ENCODE data around the gene MAG.

MAG gene

DNA sequence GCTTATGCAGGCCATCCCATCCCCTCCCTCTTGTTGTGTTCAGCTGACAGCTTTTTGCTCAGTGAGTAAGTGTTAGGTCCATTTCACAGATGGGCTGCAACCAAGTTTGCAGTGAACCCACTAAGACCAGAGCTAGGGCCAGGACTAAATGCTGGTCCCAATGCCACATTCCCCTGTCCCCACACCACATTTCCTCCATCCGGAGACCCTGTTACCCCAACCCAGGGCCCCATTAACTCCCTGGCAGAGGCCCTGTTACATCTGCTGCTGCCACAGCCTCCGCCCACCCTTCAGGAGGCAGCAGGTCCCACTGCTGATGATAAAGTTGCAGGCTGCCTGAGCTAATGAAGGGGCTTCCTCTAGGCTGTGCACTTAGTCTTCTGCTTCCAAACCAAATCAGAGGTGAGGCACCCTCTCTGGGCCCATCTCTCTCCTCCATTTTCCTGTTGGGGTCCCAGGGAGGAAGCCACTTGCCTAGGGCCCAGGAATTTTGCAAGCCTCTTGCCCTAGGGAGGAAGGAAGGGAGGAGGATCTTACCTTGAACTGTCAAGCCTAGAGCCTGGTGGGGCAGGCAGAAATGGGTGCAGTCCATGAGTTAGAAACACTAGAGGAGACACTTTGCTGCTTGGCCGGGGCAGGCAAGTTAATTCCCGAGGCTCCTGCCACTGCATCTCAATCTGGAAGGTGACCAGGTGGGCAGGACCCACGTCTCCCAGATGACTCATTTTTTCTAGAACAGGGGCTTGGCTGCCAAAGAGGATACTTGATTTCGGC lies 26.6 kb upstream of the MAG start:
- DNase-seq (ENCODE audit: low read depth): no peak

DNA sequence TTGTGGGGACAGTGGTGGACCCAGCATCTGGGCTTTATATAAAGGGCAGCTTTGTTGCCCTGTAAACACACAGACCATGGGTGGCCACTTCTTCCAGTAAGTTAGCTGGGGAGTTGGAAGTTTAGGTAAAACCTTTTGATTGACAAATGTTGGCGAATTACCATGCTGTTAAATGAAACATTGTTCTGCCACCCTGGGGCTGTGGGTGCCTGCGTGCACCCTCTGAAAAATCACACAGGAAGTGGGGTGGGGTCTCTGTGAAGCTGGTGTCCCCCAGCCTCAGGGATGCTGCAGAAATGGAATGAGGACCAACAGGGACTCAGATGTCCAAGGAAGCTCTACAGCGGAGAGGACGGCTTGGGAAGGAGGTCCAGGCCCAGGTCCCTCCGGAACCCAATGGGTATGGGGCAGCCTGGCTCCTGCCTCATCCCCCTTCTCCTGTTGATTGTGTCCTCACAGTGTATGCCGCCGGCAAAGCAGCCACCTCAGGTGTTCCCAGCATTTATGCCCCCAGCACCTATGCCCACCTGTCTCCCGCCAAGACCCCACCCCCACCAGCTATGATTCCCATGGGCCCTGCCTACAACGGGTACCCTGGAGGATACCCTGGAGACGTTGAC lies 26.0 kb upstream of the MAG start:
- DNase-seq (ENCODE audit: low read depth): no peak

DNA sequence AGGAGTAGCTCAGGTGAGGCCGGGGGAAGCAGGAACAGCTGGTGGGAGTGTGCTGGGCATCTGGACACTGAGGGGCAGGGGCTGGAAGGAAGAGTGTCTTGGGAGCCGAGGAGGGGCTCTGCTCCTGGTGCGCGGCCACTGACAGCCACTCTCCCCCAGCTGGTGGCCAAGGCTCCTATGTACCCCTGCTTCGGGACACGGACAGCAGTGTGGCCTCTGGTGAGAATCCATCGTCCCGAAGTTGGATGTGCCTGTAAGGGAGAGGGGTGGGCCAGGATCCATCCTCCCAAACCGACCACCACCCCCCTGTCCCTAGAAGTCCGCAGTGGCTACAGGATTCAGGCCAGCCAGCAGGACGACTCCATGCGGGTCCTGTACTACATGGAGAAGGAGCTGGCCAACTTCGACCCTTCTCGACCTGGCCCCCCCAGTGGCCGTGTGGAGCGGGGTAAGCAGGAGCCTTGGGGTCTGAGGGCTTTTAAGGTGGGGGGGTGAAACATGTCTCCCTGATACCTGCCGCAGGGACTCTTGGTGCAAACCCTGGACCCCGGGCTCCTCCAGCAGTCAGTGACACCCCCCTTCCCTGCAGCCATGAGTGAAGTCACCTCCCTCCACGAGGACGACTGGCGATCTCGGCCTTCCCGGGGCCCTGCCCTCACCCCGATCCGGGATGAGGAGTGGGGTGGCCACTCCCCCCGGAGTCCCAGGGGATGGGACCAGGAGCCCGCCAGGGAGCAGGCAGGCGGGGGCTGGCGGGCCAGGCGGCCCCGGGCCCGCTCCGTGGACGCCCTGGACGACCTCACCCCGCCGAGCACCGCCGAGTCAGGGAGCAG lies 25.2 kb upstream of the MAG start:
- DNase-seq (ENCODE audit: low read depth): no peak

DNA sequence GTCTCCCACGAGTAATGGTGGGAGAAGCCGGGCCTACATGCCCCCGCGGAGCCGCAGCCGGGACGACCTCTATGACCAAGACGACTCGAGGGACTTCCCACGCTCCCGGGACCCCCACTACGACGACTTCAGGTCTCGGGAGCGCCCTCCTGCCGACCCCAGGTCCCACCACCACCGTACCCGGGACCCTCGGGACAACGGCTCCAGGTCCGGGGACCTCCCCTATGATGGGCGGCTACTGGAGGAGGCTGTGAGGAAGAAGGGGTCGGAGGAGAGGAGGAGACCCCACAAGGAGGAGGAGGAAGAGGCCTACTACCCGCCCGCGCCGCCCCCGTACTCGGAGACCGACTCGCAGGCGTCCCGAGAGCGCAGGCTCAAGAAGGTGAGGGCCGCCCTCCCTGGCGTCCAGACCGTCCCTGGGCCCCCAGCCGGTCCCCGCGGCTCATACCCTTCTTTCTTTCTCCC lies 24.6 kb upstream of the MAG start:
- DNase-seq (ENCODE audit: low read depth): peak; percentile 42

DNA sequence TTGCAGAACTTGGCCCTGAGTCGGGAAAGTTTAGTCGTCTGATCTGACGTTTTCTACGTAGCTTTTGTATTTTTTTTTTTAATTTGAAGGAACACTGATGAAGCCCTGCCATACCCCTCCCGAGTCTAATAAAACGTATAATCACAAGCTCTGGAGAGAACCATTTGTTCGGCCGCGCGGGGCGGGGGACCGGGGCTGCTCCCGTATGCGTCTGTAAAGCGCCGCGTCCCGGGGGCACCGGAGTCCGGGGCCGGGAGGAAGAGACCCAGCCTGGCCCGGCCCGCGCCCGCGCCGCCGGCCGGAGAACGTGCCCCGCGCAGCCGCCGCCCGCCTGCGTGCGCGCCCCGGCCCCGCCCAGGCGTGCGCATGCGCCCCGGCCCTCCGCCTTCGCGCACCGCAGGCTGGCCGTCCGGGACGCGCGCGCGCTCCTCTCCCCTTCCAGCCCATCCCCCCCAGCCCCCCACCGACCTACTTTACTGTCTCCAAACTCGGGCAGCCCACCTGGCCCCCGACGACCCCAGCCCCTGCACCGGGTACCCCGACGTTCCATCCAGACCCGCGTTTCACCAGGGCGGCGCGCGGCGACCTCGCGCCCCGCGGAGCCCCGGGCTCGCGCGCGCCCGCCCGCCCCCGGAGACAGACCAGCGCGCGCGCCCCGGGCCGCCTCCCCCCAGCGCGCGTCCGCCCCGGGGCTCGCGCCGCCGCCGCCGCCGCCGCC lies 24.0 kb upstream of the MAG start:
- DNase-seq (ENCODE audit: low read depth): peak; percentile 77

DNA sequence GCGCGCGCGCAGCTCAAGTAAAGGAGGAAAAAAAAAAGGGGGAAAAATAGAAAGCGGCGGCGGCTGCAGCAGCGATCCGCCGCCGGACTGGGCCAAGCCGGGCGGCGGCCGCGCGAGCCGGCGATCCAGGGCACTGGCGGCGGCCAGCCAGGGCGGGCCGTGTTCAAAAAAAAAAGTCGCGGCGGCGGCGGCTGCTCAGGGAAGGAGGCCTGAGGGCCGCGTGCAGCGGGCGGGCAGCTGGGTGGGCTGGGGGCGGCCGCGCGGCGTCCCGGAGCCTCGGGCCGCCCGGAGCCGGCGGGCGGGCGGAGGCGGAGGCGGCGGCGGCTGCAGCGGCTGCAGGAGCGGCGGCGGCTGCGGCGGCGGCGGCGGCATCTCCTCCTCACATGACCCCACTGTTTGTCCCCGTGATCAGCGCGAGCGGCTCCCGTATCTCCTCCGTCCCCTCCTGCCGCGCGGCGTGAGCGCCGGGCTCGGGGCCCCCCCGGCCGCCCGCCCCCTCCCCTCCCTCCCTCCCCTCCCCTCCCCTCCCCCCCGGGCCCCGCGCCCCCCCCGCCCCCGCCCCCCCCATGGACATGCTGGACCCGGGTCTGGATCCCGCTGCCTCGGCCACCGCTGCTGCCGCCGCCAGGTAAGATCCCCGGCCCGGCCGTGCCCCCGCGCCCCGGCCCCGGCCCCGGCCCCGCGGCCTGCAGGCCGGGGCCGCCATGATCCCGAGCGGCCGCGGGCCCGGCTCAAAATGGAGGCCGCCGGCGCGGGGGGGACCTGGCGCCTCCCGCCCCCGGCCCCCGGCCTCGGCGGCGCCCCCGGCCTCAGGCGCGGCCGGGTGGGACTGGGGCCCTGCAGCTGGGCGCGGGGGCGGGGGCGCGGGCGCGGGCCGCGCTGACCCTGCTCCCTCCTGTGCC lies 23.2 kb upstream of the MAG start, which contains the start of gene USF2:
TSS of gene USF2 (plus strand) at position 427 of the 902 bp plus-strand sequence. CDS start at position 567, 140 bp downstream.
- DNase-seq (ENCODE audit: low read depth): peak; percentile 77

DNA sequence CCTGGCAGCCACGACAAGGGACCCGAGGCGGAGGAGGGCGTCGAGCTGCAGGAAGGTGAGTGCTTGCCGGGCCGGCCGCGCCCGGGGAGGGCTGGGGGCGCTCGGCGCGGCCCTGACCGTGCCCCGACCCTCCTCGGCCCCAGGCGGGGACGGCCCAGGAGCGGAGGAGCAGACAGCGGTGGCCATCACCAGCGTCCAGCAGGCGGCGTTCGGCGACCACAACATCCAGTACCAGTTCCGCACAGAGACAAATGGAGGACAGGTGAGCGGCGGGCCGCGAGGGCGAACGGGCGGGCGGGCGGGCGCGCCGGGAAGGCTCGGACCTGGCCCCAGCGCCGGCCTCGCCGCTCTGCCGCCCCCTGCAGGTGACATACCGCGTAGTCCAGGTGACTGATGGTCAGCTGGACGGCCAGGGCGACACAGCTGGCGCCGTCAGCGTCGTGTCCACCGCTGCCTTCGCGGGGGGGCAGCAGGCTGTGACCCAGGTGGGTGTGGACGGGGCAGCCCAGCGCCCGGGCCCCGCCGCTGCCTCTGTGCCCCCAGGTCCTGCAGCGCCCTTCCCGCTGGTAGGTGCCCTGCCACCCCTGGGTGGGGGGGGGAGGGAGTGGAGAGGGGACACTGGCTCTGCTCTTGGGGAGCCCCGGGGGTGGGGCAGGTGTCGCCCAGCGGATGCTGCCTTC lies 22.4 kb upstream of the MAG start:
- DNase-seq (ENCODE audit: low read depth): peak; percentile 83

DNA sequence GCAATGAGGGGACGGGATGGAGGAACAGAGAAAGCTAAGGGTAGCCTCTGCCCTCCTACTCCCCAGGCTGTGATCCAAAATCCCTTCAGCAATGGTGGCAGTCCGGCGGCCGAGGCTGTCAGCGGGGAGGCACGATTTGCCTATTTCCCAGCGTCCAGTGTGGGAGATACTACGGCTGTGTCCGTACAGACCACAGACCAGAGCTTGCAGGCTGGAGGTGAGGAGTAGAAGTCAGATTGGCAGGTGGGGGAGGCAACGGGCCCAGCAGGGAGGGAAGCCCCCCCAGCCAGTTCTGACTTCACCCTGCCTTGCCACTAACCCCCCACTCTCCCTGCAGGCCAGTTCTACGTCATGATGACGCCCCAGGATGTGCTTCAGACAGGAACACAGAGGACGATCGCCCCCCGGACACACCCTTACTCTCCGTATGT lies 21.6 kb upstream of the MAG start:
- no peak for DNase-seq (ENCODE audit: low read depth)

DNA sequence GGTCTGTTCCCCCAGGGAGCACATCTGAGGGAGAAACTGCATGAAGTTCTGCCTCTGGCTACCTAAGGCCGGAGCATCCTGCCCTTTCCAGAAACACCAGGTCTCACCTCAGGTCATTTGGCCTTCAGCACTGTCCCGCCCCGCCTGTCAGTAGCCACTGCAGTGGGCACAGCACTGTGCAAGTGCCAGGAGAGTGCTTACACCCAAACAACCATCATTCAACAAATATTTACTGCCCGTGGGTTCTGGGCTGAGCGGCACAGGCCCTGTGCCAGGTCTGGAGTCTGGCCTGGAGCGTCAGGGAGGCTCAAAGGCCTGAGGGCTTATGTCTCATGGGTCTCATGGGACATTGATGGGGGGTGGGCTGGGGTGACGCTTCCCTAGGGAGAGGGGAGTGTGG lies 20.4 kb upstream of the MAG start:
- DNase-seq (ENCODE audit: low read depth): no peak

DNA sequence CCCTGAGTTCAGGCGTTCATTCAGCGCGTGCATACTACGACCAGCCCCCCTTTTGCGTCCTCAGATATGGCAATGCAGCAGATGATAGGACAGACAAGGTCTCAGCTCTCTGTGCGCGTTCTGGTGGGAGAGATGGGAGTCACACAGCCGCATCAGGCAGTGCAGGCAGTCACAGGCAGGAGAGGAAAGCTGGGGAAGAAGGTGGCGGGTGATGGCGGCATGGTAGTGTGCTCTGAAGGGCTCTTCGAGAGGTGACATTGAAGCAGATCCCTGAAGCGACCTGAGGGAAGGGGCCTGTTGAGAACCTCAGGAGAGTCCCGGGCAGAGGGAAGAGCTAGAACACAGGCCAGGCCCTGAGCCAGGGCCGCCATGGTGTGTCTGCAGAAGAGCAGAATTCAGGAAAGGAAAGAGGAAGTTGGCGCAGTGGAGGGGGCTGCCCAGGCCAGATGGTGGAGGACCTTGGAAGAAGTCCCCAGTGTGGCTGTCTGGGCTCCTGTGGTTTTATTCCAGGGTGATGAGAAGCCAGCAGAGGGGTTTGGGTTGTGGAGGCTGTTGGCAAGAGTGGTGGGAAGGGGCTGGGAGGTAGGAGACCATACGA lies 19.7 kb upstream of the MAG start:
- DNase-seq (ENCODE audit: low read depth): no peak

DNA sequence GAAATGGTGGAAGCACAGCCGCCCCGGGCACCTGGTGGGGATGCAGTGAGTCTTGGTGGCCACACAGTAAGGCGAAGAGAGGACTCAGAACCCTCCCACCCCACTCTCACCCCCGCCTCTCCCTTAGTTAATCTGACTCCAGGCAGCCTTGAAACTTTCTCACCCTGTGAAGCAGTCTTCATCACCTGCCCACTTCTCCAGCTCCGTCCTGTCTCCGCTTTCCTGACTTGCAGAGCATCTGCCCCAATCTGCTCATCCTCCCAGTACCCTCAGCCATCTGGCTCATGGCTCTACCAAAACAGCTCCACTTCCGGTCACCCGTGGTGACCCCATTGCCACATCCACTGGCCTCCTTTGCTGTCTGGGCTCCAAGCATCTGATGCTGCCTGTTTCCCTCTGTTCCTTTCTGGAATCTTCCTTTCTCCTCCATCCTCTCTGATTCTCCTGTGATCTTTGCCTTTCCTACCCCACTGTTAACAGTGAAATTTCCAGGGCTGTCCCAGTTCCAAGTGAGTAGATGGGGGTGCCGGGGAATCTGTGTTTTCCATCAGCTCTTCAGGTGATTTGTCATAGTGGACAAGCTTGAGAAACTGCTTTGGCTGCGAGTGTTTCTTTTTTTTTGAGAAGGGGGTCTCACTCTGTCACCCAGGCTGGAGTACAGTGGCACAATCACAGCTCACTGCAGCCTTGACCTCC lies 18.9 kb upstream of the MAG start:
- DNase-seq (ENCODE audit: low read depth): no peak

DNA sequence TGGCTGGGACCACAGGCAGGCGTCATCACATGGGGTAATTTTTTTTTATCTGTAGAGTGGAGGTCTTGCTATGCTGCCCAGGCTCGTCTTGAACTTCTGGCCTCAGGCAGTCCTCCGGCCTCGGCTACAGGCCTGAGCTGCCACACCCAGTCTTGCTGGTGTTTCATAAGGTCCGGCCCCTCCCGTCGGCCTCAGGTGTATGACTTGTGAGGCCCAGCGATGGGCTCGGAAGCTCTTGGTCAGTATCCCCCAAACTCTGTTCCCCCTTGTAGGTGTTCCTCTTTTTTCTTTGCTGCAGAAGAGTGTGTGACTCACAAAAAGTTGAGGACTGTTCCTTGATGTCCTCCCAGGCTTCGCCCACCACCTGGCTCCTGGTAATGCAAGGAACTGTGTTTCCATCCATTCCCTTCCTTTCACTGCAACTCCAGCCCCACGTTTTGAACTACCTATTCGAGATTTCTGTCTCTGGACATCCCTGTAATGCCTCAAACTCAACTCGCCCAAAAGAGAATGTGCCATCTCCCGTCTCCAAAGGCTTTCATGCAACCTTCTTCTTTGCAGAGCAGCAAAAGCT lies 18.2 kb upstream of the MAG start:
- DNase-seq (ENCODE audit: low read depth): no peak

DNA sequence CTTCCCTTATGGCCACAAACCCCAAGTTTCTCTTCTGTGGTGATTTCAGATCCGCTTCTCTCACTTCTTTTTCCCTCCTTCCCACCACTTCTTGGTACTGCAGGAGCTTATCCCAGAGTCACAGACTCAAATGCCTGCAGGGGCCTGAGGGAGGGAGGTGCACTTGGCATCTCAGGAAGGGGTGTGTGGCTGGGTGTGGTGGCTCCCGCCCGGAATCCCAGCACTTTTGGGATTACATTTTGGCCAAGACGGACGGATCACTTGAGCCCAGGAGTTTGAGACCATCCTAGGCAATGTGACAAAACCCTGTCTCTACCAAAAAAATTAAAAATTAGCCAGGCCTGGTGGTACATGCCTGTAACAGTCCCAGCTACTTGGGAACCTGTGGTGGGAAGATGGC lies 17.6 kb upstream of the MAG start:
- no peak for DNase-seq (ENCODE audit: low read depth)

DNA sequence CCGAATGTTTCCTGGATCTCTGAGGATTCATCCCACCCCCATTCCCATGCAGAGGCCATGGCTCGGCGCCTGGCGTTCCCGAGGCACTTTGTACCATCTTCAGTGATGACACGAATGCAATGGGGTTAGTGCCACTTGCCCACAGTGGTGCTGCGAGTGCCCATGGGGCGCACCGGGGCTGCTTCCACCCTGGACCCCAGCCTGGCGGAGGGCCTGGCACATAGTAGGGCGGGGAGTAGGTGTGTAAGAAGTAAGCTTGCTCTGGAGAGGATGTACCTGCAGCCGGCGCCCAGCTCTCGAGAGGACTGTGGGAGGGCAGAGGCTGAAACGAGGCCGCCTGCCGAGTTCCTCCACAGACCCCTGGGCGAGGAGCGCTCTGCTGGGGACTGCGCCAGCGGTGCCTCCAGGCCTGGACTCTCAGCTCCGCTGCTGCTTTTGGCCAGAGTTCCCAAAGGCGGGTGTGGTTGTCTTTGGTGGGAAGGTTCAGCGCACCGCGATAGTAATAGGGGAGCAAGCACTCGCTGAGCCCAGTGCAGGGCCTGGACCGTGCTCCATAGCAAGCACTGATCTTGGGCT lies 15.2 kb upstream of the MAG start:
- DNase-seq (ENCODE audit: low read depth): no peak

DNA sequence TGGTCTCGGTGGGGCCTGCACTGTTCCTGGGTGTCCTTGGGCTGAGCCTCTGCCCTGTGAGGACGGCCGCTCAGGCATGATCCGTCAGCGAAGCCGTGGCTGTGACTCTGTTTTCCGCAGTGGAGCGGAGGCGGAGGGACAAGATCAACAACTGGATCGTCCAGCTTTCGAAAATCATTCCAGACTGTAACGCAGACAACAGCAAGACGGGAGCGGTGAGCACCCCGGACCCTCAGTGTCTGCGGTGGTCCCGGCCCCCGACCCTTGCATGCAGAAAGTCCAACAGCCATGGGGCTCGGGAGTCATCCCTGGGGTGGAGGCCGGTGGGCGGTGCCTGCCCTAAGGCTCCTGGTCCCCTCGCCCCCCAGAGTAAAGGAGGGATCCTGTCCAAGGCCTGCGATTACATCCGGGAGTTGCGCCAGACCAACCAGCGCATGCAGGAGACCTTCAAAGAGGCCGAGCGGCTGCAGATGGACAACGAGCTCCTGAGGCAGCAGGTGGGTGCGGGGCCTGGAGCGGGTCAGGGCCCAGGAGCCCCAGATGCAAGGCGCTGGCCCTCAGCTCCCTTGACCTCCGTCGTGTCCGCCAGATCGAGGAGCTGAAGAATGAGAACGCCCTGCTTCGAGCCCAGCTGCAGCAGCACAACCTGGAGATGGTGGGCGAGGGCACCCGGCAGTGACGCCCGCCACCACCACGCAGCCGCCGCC lies 13.2 kb upstream of the MAG start:
- DNase-seq (ENCODE audit: low read depth): no peak

DNA sequence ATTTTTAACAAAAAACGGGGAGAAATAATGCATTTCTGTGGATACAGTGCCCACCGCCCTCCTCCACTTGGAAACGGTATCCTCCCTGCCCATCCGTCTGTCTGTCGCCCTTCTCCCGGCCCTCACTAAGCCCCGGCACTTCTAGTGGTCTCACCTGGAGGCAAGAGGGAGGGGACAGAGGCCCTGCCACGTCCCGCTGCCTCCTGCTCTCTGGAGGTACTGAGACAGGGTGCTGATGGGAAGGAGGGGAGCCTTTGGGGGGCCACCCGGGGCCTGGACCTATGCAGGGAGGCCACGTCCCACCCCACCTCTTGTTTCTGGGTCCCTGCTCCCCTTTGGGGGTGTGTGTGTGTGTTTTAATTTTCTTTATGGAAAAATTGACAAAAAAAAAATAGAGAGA lies 12.6 kb upstream of the MAG start:
- DNase-seq (ENCODE audit: low read depth): no peak

DNA sequence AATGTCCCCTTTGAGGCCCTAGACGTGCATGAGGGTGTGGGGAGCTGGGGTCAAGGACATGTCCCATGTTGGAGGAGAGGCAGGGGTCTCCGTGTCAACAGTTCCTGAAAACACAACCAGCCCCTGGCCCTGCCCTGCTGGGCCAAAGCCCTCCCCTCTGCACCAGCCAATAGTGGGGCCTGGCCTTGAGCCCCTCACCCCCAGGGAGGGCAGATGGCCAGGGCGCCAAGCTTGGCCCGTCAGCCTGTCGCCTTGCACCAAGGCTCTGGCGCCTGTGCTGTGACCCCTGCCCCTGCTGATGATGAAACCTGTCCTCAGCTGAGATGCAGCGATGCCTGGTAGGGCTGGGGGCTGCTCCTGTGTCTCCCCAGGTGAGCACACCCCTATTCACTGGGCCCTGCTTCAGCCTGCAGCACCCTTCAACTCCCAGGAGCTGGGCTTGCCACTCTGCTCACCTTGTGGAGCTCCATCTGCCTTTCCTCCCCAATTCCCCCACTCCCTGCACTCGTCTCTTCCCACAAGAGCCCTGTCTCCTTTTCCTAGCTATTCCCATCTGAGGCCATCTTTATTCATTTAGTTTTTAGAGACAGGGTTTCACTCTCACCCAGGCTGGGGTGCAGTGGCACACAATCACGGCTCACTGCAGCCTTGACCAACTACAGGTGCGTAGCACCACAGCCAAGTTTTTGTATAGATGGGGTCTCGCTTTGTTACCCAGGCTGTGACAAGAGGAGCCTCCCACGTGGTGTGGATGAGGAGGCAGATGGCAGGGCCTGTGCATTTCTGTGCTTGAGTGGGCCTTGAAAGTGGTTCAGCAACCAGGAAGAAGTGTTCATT lies 11.8 kb upstream of the MAG start:
- no peak for DNase-seq (ENCODE audit: low read depth)

Data from ELR (cell line).